Stimulated activated CD4-positive, alpha-beta T cell treated with anti-CD3 and anti-CD28 coated beads, Interleukin-12 subunit alpha, Interleukin-12 subunit beta, amount 100 ng/mL, for 4 hours (primary cell): ENCODE measurements around the gene ZFP57.
"Not testable (repeated sequence)": the region's sequence is repeated elsewhere in the genome, so short reads cannot be mapped to it uniquely, and the experiment has no call there.

Experiments
- DNase-seq: peaks from one replicate; pipeline ENCODE4 v3.0.0-alpha.2; 2020

Gene ZFP57

GRCh38 chr6:29694637-29695036 lies 13.7 kb upstream of the ZFP57 start:
- DNase-seq: no peak

GRCh38 chr6:29685718-29686326 lies 4.9 kb upstream of the ZFP57 start:
- DNase-seq: no peak

- no peak for DNase-seq
These were observed 859 bp upstream of the ZFP57 start for GRCh38 chr6:29681811-29682210.

- no peak for DNase-seq
These were observed 536 bp downstream of the ZFP57 start for GRCh38 chr6:29680416-29680815.

GRCh38 chr6:29679962-29680361 lies 990 bp downstream of the ZFP57 start:
- DNase-seq: no peak

GRCh38 chr6:29678114-29678513 lies 2.8 kb downstream of the ZFP57 start:
- no peak for DNase-seq

- DNase-seq: no peak
These were observed 3.9 kb downstream of the ZFP57 start for GRCh38 chr6:29676981-29677601.

GRCh38 chr6:29675561-29675960 lies 5.4 kb downstream of the ZFP57 start:
- no peak for DNase-seq

- no peak for DNase-seq
These were observed 6.9 kb downstream of the ZFP57 start for GRCh38 chr6:29674008-29674407.

GRCh38 chr6:29673161-29673560 lies 7.8 kb downstream of the ZFP57 start:
- no peak for DNase-seq

GRCh38 chr6:29672116-29672515 lies 8.8 kb downstream of the ZFP57 start:
- DNase-seq: not testable (repeated sequence)

- no peak for DNase-seq
These were observed 9.9 kb downstream of the ZFP57 start for GRCh38 chr6:29671026-29671425.

- no peak for DNase-seq
These were observed 13.8 kb downstream of the ZFP57 start for GRCh38 chr6:29667158-29667557.

GRCh38 chr6:29666826-29667130 lies 14.2 kb downstream of the ZFP57 start:
- no peak for DNase-seq

- DNase-seq: no peak
These were observed 14.8 kb downstream of the ZFP57 start for GRCh38 chr6:29665942-29666825.

- DNase-seq: no peak
These were observed 17.5 kb downstream of the ZFP57 start for GRCh38 chr6:29663300-29664042.

GRCh38 chr6:29661502-29662141 lies 19.3 kb downstream of the ZFP57 start:
- not testable (repeated sequence) for DNase-seq

GRCh38 chr6:29661071-29661470 lies 19.9 kb downstream of the ZFP57 start:
- DNase-seq: no peak

GRCh38 chr6:29656798-29657197 lies 24.2 kb downstream of the ZFP57 start, which contains the start of gene MOG:
TSS of gene MOG (plus strand) at chr6:29657092. CDS start at chr6:29657210, 118 bp downstream.
- DNase-seq: no peak

- no peak for DNase-seq
These were observed 24.8 kb downstream of the ZFP57 start for GRCh38 chr6:29656157-29656556.

- no peak for DNase-seq
These were observed 25.3 kb downstream of the ZFP57 start for GRCh38 chr6:29655658-29656057.

- DNase-seq: peak; percentile 32
These were observed 27.4 kb downstream of the ZFP57 start for GRCh38 chr6:29653452-29654038.
